ENCODE results near the gene PPP6R1.

The PPP6R1 gene

DNA sequence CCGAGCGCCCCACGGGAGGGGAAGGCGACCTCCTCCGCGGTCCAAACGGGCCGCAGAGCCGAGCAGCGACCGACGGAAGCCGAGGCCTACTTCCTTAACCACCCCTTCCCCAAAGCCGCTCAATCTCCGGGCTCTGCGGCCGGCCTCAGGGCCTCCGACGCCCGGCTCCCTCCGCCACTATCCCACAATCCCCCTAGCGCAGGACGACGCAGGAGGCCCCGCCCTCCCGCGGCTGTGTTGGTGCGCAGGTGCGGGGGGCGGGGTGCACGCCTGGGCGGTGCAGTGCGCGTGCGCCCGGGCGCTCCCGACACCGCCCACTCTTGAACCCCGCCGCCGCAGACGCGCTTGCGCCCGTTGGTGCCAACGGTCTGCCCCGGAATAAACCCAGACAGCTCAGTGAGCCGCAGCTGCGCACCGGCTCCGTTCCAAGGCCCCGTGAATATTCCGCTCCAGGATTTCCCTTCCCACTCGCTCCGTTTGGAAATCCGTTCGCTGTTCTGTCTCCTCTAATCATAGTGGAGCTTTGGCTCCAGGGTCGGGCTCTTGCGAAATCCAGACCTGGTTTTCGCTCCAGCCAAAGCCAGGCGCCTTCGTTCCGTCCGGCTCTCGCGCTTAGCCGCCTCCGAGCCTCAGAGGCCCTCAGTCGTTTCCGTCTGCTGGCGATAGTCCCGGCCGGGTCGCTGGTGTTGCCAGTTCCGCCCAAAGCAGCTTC, at the start of gene PPP6R1:
Gene PPP6R1, minus strand, starts transcription at position 190 of the 712 bp plus-strand sequence. CDS start 11,914 bp downstream, outside the sequence.
- ATAC-seq = peak; percentile 71 to 74

DNA sequence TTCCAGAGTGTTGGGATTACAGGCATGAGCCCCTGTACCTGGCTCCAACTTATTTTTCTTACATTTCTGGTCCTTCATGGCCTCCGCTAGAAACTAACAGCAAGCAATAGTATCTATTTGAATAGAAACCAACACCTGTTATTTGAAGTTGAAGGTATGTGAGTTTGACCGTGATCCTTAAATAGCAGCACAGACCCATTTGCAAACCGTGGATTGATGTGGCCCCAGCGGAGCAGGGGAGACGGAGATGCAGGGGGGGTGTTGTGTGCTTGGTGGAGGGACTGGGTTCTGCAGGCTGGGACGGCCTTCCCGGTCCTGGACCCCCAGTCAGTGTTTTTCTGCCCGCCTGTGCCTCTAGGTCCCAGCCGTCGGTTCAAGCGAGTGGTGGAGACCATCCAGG, 49.5 kb upstream of the PPP6R1 start:
- ATAC-seq = no peak

DNA sequence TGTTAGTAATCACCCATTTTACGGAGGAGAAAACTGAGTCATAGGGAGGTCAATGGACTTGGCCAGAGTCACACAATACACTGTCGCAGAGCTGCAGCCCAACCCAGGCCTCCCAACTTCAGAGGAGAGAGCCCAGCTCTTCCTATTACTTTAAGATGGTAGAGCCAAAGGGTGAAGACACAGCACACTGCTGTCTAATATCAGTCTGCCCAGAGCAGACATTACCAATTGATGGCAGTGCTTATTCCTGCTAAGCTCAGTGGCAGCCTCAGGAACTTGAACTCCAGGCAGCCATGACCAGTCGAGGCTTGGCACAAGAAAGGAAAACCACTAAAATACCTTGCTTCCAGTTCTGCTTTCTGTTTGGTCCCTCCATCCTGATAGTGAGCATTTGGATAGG, 47.9 kb upstream of the PPP6R1 start:
- ATAC-seq = no peak

DNA sequence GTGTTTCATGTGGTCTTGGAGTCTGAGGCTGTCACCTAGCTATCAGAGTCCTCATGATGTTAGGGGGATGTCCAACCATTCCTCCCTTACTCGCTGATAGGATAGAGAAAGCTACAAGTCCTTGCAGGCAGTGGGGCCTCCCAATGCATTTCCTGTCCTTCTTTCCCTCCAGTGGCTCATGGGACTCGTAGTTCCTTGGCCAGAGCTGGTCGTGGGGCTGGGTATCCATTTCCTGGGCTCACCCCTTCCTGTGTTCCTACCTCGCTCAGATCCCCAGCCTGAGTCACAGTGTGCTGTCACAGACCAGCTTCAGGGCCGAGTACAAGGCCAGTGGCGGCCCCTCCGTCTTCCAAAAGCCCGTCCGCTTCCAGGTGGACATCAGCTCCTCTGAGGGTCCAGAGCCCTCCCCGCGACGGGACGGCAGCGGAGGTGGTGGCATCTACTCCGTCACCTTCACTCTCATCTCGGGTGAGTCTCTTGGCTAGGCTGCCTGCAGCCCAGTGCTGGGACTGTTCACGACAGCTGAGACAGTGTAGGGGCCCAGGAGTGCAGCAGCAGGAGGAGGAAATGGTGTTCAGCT, 47.3 kb upstream of the PPP6R1 start:
- ATAC-seq = no peak

DNA sequence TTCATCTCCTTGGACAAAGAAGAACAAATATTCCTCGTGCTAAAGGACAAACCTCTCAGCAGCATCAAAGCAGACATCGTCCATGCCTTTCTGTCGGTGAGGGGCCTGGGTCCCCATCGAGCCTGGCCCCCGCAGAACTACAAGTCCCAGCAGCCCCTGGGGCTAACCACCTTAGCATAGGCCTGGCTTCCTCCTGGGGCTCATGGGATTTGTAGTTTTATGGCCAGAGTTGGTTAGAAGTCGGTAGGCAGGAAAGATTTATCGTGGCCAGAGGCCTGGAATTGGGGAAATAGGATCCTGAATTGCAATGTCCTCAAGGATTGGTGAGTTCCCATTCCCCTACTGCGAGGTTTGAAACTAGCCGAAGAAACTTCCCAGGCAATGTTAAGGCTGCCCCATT, 46.7 kb upstream of the PPP6R1 start:
- peak; percentile 44 to 70 for ATAC-seq

DNA sequence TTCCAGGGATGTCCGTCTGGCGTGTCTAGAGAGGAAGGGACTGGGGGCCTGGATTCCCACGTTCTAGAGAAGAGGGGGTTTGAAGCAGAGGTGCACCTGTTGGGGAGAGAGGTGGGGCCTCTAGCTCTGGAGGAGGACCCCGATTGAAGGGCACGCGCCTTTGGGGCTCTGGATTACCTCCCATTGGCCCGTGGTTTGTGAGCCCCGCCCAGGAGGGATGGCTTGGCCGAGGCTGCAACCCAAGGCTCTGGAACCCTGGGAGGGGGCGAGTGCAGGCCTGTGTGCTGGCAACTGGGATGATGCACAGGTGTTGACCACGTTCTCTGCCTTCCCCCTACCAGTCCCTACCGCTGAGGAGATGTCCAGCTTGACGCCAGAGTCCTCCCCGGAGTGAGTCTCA, 46.2 kb upstream of the PPP6R1 start:
- ATAC-seq = no peak

DNA sequence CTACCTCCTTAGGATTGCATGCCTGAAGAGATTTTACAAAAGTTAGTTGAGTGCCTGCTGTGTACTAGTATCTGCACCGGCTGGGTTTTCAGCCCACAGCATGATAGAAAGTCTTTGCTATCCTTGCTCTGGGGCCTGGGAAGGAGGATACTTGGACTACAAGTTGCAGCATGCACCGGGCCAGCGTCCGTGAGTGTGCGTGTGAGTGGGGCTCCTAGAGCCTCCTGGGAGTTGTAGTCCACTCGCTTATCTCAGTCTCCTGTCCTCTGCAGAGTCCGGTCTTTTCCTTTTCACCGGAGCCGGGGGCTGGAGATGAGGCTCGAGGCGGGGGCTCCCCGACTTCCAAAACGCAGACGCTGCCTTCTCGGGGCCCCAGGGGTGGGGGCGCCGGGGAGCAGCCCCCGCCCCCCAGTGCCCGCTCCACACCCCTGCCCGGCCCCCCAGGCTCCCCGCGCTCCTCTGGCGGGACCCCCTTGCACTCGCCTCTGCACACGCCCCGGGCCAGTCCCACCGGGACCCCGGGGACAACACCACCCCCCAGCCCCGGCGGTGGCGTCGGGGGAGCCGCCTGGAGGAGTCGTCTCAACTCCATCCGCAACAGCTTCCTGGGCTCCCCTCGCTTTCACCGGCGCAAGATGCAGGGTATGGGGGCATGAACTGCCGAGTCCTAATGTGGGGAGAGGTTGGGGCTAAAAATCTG, 45.6 kb upstream of the PPP6R1 start:
- ATAC-seq = no peak

GRCh38 chr19:55303477-55303876, 44.7 kb upstream of the PPP6R1 start:
- ATAC-seq = no peak

DNA sequence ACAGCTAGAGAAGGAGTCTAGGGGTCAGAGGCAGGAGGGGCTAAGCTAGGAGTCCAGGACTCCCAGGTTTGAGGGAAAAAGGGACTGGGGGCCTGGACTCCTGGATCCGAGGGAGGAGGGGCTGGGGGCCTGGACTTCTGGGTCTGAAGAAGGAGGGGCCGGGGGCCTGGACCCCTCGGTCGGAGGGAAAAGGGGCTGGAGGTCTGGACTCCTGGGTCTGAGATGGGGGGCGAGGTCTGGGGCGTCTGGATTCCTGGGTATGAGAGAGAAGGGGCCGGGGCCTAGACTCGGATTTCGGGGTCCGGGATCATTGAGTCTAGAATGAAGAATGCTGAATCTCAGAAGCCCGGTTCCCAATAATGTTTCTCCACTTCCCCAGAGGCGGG, 43.5 kb upstream of the PPP6R1 start:
- no peak for ATAC-seq

DNA sequence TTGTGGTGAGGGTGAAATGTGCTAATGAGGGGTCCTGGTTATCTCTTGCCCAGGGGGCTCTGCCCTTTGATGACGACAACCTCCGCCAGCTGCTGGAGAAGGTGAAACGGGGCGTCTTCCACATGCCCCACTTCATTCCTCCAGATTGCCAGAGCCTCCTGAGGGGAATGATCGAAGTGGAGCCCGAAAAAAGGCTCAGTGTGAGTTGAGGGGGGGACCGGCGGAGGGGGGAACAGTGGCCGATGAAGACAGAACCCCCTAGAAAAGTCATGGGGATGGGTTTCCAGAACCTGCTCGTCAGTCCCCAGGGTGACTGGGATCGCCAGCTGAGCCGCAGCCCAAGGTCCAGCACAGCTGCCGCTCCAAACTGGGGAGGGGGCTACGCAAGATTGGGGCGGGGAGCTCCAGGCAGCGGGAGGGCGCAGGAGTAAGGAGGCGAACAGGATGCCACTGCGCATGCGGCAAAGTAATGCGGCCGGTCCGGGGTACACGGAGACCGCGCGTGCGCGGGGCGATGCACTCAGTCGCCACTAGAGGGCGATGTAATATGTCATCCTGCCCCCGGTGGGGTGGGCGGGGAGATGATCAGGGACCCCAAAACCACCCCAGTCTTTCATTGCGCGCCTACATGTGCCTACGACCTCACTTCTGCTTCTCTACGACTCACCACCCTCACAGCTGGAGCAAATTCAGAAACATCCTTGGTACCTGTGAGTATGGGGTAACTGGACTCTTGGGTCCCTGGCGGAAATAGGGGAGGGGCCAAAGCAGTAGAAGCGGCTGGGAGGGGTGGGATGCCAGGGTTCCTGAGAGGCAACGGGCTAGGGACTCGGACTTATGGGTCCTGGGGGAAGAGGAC, 42.9 kb upstream of the PPP6R1 start:
- peak; percentile 82 to 90 for ATAC-seq

DNA sequence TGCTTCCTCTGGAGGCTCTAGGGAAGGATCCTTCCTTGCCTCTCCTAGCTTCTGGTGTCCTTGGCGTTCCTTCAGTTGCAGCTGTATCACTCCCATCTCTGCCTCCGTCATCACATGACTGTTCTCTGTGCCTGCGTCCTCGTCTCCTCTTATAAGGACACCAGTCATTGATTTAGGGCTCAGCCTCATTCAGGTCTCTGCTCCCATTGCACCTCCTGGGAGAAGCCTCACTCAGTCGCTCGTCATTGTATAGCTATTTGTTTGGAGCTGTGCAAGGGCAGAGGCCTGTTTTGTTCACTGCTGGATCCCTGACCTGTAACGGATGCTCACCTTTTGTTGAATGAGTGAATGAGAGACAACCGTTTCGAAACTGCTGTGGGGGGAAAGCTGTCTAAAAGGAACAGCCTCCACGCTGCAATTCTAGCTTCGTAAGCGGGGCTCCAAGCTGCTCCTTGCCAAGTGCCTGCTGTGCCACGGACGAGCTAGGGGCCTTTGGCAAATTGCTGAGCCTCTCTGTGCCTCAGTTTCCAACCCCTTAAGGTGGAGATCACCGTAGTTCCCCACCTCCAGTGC, 42.2 kb upstream of the PPP6R1 start:
- no peak for ATAC-seq

DNA sequence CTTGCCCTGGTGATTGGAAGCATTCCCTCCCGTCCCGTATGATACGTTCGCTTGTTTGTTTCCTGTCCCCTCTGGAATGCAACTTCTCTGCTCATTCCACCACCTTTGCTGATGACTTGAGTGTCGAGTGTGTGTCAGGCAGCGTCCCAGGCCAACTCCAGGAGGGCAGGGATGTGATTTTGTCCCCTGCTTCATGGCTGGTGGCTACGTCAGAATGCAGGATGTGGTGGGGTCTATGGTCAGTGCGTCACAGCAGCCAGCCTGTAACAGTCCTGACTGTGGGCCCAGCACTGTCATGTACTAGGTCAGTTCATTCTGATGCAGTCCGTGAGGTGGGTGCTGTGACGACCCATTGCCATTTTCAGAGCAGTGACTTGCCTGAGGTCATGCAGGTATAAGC, 41.2 kb upstream of the PPP6R1 start:
- ATAC-seq = no peak

GRCh38 chr19:55297267-55297666, 38.5 kb upstream of the PPP6R1 start:
- no peak for ATAC-seq

- no peak for ATAC-seq
Observed at GRCh38 chr19:55289117-55289796, 30.4 kb upstream of the PPP6R1 start.

DNA sequence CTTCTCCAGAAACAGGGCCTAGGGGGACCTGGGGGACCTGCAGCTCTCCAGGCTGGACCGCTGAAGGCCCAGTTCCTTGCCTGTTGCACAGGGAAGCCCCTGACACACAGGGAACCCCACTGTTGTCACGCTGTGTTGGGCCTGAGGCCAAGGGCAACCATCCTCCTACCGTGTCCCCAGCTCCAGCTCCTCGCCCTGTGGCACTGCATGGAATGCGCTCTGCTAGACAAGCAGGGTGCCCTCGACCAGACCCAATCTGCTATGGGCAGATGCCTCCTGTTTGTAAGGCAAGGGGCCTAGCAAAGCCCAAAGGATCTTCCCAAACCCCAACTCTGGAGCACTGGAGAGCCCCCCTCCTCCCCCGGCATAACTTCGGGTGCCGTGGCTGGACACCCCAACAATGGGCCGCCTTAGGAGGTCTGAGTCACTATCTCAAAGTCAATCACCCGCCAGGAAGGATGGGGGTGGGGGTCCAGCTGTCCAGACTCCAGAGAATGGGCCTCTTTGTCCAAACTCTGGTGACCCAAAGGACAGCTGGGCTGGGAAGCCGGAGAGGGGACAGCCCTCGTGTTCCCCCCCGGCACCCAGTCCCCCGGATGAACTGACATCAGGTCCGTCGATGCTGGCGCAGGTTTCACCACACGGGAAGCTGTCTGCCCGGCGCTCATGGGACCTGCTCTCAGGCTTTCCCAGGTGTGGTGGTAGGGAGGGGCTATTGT, 28.7 kb upstream of the PPP6R1 start:
- no peak for ATAC-seq

GRCh38 chr19:55285229-55285890, 26.5 kb upstream of the PPP6R1 start:
- no peak for ATAC-seq

- no peak for ATAC-seq
Observed at GRCh38 chr19:55284405-55285058, 25.7 kb upstream of the PPP6R1 start.

DNA sequence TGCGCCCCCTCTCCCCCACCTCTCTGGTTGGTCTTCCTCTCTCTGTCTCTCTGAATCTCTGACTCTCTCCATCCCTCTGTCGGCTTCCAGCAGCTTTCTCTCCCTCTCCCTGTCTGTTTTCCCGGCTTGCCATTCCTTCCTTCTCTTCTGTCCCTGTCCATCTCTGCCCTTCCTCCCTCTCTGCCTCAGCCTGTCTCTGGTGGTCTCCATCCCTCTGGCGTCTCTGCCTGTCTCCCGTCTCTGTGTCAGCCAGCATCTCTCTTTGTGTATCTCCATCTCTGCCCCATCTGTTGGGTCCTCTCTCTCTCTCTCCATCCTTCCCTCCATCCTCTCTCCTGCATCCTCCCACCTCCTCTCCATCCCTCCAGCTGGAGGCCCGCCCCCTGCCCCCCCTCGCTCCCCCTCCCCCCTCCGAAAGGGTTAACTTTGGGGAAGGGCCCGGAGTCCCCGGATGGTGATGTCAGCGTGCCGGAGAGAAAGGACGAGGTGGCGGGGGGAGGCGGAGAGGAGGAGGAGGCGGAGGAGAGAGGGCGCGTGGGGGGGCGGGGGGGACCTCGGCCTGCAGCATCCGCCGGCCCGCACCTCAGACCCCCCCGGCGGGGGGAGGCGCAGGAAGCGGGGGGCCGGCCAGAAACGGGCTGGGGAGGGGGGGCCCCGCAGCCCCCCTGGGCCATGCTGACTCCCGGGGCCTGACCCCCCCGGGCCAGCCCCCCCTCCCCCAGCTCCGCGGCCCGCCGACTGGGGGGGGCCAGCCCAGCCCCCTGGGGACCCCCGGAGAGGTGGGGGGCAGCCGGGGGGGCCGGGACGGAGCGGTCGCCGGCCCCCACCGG, 24.9 kb upstream of the PPP6R1 start, which contains the start of gene BRSK1:
Gene BRSK1, plus strand, starts transcription at position 450 of the 830 bp plus-strand sequence. CDS start 446 bp downstream, outside the sequence.
- no peak for ATAC-seq
